Measurements from ENCODE around the gene ADD1.

The ADD1 gene

DNA sequence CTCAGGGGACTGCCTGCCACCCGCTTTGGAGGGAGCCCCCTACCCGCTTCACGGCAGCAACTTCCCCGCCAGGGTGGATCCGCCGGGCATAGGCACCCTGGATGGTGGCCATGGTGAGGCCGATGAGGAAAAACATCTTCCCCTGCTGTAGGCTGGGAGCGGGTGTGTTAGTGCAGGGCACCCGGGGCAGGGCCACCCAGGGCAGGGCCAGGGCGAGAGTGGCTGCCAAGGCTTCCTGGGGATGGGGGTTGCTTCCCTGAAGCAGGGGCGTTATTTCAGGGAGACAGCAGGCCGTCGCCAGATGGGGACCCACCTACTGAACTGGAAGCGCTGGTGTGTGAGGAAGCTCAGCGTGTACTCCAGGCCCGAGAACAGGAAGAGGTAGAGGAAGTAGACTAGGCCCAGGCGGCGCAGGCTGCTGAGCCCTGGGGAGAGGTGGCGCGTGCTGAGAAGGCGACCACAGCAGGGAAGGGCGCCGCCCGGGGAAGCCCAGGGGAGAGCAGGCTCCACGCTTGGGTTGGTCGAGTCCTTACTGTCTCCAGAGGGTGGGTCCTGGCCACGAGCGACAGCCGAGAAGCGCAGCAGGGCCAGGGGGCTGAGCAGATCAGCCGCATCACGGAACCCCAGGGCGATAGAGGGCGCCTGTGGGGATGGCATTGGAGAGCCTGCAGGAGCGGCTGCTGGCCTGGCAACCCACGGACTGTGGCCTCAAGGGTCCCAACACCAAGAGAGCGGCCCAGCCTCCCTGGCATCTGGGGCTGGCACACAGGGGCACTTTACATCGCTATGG lies 88.1 kb downstream of the ADD1 start:
- Histone ChIP-seq H3K27ac (ENCODE audit: low read depth, low read length, severe bottlenecking) (no peak overlapping the region), H3K36me3 (ENCODE audit: control insufficient read depth, insufficient read depth, low read length) (peaks cover 69% of the 10 kb centered on the region), H3K9me3 (ENCODE audit: control insufficient read depth, low read length) (no peaks in the 10 kb centered on the region), H3K4me1 (ENCODE audit: control insufficient read depth, insufficient read depth, low read length, poor library complexity, severe bottlenecking) (peaks cover 15% of the 10 kb centered on the region), H3K4me3 (ENCODE audit: extremely low read depth, insufficient read depth, low read length, poor library complexity, severe bottlenecking) (no peak overlapping the region)
- 95 to 97% methylated on average over 33 to 38 of the region's 38 CpGs for WGBS, 2 experiments (ENCODE audit: insufficient coverage in 2 of 2)

DNA sequence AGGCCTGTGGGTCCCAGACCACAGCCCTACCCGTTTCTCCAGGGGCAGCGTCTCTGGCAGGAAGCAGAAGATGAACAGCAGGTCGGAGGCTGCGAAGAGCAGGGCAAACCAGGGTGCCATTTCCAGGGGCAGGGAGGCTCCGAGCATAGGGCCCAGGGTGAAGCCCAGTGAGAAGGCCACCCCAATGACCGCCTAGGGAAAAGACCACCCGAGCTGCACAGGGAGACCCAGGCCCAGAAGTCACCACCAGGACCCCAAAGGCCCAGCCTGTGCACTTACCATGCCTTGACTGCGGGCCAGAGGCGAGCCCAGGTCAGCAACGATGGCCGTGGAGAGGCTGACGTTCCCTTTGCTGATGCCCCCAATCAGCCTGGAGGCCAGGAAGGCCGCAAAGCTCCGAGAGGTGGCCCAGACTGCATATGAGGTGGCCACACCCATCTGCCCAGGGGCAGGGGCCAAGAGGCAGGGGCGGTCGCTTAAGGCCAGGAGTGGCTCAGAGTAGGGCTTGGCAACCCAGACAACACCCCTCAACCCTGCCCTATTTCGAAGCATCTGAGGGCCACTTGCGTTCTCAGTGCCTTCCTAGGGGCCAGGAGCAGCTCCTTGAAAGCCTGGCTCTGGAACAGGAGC lies 88.8 kb downstream of the ADD1 start:
- Histone ChIP-seq H3K27ac (ENCODE audit: low read depth, low read length, severe bottlenecking) (peak overlapping the region; percentile 5), H3K9me3 (ENCODE audit: control insufficient read depth, low read length) (no peaks in the 10 kb centered on the region), H3K4me1 (ENCODE audit: control insufficient read depth, insufficient read depth, low read length, poor library complexity, severe bottlenecking) (peaks cover 17% of the 10 kb centered on the region), H3K36me3 (ENCODE audit: control insufficient read depth, insufficient read depth, low read length) (peaks cover 67% of the 10 kb centered on the region), H3K4me3 (ENCODE audit: extremely low read depth, insufficient read depth, low read length, poor library complexity, severe bottlenecking) (no peak overlapping the region)
- 94 to 97% methylated on average over 17 to 18 of the region's 18 CpGs for WGBS, 2 experiments (ENCODE audit: insufficient coverage in 2 of 2)

DNA sequence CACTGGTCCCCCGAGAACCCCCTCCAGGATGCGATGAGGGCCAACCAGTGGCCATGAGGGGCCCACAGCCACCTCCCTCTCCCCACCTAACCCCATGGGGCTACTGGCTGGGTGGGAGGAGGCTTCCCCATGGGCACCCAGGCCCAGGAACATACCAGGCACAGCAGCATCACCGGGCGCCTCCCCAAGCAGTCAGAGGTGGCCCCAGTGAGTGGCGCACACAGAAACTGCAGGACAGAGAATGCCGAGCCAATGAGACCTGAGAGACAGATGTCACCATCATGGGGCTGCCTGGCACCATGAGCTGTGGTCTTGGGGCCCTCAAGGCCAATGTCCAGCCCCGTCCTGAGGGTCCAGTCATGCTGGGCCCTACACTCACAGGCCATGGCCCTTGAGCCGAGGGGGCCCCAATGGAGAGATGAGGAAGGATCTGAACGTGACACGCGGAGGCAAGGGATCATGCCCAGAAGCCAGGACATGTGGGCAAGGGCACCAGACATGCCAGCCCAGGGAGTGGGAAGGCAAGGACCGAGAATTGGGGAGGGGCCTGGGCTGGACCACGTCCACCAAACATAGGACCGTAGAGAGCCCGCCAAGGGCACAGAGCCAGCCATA lies 89.4 kb downstream of the ADD1 start:
- peaks cover 23% of the 10 kb centered on the region for H3K4me1 ChIP-seq (ENCODE audit: control insufficient read depth, insufficient read depth, low read length, poor library complexity, severe bottlenecking)
- H3K36me3 ChIP-seq (ENCODE audit: control insufficient read depth, insufficient read depth, low read length), result peaks cover 66% of the 10 kb centered on the region
- H3K4me3 ChIP-seq (ENCODE audit: extremely low read depth, insufficient read depth, low read length, poor library complexity, severe bottlenecking), result peak overlapping the region; percentile 58
- H3K9me3 ChIP-seq (ENCODE audit: control insufficient read depth, low read length), result no peaks in the 10 kb centered on the region
- H3K27ac ChIP-seq (ENCODE audit: low read depth, low read length, severe bottlenecking), result peak overlapping the region; percentile 5
- WGBS, 2 experiments (ENCODE audit: insufficient coverage in 2 of 2), result 90 to 96% methylated on average over 13 of the region's 15 CpGs

DNA sequence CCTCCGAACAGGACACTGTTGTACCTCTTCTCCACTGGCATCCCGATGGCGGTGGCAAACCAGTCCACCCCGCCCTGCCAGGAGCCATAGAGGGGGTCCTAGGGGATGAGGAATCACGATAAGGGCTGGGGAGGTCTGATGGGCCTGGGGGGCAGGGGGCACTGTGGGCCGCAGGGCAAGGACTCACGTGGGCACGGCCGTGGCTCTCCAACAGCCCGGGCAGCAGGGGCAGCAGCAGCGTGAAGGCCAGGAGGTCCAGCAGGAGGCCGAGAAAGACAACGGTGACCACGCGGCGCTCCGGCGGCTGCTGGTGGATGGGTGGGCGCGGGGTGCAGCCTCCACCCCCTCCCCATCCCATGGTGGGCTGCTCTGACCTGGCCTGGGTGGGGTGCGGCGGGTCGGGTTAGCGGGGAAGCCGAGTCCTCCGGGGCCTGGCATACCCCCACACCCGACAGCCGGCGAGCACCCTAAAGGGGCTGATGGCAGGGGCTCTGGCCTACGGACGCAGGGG lies 90.0 kb downstream of the ADD1 start:
- H3K4me1 ChIP-seq (ENCODE audit: control insufficient read depth, insufficient read depth, low read length, poor library complexity, severe bottlenecking), result peaks cover 23% of the 10 kb centered on the region
- WGBS, 2 experiments (ENCODE audit: insufficient coverage in 2 of 2), result 62 to 65% methylated on average over 16 to 19 of the region's 31 CpGs
- H3K9me3 ChIP-seq (ENCODE audit: control insufficient read depth, low read length), result no peaks in the 10 kb centered on the region
- H3K27ac ChIP-seq (ENCODE audit: low read depth, low read length, severe bottlenecking), result no peak overlapping the region
- H3K36me3 ChIP-seq (ENCODE audit: control insufficient read depth, insufficient read depth, low read length), result peaks cover 65% of the 10 kb centered on the region
- peak overlapping the region; percentile 58 for H3K4me3 ChIP-seq (ENCODE audit: extremely low read depth, insufficient read depth, low read length, poor library complexity, severe bottlenecking)

DNA sequence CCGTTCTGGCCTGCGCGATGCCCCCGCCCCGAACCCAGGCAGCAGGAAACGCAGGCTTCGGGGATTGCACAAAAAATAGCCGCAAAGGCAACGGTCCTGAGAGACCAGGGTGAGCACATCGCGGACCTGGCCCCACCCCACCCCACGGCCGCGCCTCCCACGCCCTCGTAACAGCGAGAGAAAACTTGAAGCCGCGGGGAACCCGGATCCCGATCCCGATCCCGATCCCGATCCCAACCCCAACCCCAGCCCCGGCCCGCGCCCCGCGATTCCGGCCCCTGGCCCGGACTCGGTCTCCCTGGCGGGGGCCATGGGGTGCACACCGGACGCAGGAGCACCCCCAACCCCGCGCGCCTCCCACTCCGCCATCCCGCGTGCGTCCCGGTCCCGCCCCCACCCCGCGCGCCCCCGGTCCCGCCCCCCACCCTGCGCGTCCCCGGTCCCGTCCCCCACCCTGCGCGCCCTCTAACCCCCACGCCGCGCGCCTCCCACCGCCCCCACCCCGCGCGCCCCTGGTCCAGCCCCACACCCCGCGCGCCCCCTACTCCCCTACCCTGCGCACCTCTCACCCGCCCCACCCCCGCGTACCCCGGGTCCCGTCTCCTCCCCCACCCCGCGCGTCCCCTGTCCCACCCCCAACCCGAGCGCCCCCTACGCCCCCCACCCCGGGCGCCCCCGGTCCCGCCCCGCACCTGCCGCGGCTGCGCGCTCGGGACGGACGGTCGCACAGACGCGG lies 90.6 kb downstream of the ADD1 start:
- H3K9me3 ChIP-seq (ENCODE audit: control insufficient read depth, low read length), result no peaks in the 10 kb centered on the region
- peaks cover 23% of the 10 kb centered on the region for H3K4me1 ChIP-seq (ENCODE audit: control insufficient read depth, insufficient read depth, low read length, poor library complexity, severe bottlenecking)
- WGBS, 2 experiments (ENCODE audit: insufficient coverage in 2 of 2), result 2 to 5% methylated on average over 17 to 20 of the region's 93 CpGs
- peaks cover 65% of the 10 kb centered on the region for H3K36me3 ChIP-seq (ENCODE audit: control insufficient read depth, insufficient read depth, low read length)
- no peak overlapping the region for H3K27ac ChIP-seq (ENCODE audit: low read depth, low read length, severe bottlenecking)
- H3K4me3 ChIP-seq (ENCODE audit: extremely low read depth, insufficient read depth, low read length, poor library complexity, severe bottlenecking), result peak overlapping the region; percentile 86

DNA sequence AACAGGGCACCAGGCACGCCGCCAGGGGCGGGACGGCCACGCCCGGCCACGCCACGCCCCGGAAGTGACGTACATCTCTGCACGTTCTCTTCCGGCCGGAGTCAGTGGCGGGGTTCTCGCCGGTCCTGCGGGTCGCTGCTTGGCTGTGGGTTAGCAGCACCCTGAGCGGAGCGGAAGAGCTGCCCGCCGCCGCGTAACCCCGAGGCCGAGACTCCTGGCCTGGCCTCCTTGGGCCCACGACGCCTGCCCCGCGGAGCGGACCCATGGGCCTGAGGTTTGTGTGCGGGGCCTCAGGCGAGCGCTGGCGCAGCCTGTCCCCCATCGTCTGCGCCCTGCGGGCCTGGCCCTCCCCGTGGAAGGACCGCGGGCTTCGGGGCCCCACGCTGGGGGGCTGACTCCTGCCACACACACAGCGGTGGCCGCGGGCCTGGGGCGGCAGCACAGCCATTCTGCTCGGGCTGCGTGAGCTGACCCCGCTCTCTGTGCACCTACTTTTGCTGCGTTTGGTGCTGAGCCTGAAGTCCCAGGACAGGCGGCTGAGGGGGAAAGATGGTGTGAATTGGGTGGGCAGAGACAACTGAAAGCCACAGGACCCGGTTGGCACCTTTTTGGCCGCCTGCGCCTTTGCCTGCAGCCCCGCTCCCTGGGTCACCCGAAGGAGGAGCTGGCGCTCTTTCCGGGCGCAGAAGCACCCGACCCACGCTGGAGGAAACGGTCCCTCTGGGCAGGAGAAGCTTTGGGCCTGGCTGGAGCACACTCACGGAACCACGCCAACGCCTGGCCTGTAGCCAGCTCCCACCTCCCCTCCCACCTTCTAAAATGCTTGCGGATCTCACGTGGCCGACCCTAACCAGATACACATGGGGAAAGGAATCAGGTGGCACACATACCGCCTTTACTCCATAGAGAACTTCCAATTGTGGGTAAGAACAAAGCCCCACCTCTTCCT lies 91.4 kb downstream of the ADD1 start:
- Histone ChIP-seq H3K27ac (ENCODE audit: low read depth, low read length, severe bottlenecking) (peak overlapping the region; percentile 62), H3K4me3 (ENCODE audit: extremely low read depth, insufficient read depth, low read length, poor library complexity, severe bottlenecking) (peak overlapping the region; percentile 86), H3K9me3 (ENCODE audit: control insufficient read depth, low read length) (no peaks in the 10 kb centered on the region), H3K36me3 (ENCODE audit: control insufficient read depth, insufficient read depth, low read length) (peaks cover 65% of the 10 kb centered on the region), H3K4me1 (ENCODE audit: control insufficient read depth, insufficient read depth, low read length, poor library complexity, severe bottlenecking) (peaks cover 23% of the 10 kb centered on the region)
- 1 to 3% methylated on average over 39 to 61 of the region's 70 CpGs for WGBS, 2 experiments (ENCODE audit: insufficient coverage in 2 of 2)

DNA sequence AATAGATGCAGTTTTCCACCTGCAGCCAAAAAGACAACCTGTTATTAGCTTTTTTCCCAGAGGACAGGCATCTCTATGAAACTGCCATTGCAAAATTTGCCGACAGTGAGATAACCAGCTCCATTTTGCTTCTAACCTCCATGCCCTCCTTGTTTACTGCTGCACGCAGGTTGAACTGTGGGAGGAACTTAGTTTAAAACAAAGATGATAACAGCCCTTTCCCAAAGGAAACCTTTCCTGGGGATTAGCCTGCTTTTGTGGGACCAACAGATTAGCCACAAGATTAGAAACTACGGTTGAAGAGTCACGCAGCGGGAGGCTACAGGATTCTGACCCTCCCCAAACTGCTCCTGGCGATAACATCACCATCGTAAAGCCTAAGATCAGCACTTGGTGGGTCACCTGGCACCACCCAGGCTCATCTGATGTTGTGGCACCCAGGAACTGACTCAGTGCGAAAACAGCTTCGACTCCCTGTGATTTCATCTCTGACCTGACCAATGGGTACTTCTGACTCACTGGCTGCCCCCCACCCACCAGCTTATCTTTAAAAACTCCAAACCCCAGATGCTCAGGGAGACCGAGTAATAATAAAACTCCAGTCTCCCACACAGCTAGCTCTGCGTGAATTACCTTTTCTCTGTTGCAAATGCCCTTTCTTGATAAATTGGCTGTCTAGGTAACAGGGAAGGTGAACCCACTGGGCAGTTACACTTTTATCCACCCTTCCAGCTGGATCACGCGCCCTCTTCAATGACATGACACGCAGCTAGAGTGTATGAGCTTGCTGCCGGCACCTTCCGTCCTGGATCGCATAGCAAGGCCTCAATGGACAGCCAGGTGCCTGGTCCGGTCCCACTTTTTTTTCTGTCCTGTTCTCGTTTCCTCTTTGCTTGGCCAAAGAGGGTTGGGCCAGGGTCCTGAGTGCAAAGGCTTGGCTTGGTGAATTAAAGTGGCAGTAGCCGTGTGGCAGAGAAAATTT lies 92.4 kb downstream of the ADD1 start:
- H3K4me1 ChIP-seq (ENCODE audit: control insufficient read depth, insufficient read depth, low read length, poor library complexity, severe bottlenecking), result peaks cover 23% of the 10 kb centered on the region
- H3K27ac ChIP-seq (ENCODE audit: low read depth, low read length, severe bottlenecking), result no peak overlapping the region
- peaks cover 68% of the 10 kb centered on the region for H3K36me3 ChIP-seq (ENCODE audit: control insufficient read depth, insufficient read depth, low read length)
- 87 to 92% methylated on average over 13 to 16 of the region's 20 CpGs for WGBS, 2 experiments (ENCODE audit: insufficient coverage in 2 of 2)
- H3K4me3 ChIP-seq (ENCODE audit: extremely low read depth, insufficient read depth, low read length, poor library complexity, severe bottlenecking), result peak overlapping the region; percentile 86
- no peaks in the 10 kb centered on the region for H3K9me3 ChIP-seq (ENCODE audit: control insufficient read depth, low read length)

DNA sequence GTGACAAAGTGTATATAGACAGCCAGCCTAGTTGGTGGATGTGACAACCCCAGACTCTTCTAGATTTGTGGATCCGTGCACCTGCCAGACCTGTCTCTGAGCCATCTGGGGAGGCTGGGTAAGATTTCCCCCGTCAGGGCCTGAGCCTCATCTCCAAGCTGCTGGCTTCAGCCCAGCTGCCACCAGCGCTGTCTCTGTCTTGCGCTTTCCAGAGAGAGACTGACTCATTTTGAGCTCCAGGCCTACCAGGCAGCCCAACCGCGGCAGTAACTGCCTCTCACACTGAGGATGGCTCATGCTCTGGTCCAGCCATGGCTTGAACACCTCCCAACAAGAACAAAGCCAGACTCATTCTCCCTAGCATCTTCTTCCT lies 93.1 kb downstream of the ADD1 start:
- Histone ChIP-seq H3K27ac (ENCODE audit: low read depth, low read length, severe bottlenecking) (no peak overlapping the region), H3K36me3 (ENCODE audit: control insufficient read depth, insufficient read depth, low read length) (peaks cover 69% of the 10 kb centered on the region), H3K9me3 (ENCODE audit: control insufficient read depth, low read length) (no peaks in the 10 kb centered on the region), H3K4me1 (ENCODE audit: control insufficient read depth, insufficient read depth, low read length, poor library complexity, severe bottlenecking) (peaks cover 23% of the 10 kb centered on the region), H3K4me3 (ENCODE audit: extremely low read depth, insufficient read depth, low read length, poor library complexity, severe bottlenecking) (peak overlapping the region; percentile 3)
- WGBS, 2 experiments (ENCODE audit: insufficient coverage in 2 of 2), result 94 to 96% methylated on average over 6 of the region's 6 CpGs
